ENCODE results near the gene GAST.

Gene GAST

DNA sequence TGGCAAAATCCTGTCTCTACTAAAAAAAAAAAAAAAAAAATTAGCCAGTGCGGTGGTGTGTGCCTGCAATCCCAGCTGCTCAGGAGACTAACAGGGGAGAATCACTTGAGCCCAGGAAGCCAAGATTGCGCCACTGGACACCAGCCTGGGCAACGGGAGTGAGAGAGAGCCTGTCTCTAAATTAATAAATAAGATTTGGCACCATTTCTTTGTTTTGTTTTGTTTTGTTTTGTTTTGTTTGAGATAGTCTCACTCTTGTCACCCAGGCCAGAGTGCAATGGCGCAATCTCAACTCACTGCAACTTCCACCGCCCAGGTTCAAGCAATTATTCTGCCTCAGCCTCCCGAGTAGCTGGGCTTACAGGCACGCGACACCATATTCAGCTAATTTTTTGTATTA, 9.4 kb upstream of the GAST start:
- no peak overlapping the region for H3K4me3 ChIP-seq (ENCODE audit: low read depth, low read length)
- TF ChIP-seq CTCF (IDR thresholded peaks at IDR 0.05; ENCODE audit: borderline replicate concordance, insufficient read depth, low read depth, low read length) = no peak

DNA sequence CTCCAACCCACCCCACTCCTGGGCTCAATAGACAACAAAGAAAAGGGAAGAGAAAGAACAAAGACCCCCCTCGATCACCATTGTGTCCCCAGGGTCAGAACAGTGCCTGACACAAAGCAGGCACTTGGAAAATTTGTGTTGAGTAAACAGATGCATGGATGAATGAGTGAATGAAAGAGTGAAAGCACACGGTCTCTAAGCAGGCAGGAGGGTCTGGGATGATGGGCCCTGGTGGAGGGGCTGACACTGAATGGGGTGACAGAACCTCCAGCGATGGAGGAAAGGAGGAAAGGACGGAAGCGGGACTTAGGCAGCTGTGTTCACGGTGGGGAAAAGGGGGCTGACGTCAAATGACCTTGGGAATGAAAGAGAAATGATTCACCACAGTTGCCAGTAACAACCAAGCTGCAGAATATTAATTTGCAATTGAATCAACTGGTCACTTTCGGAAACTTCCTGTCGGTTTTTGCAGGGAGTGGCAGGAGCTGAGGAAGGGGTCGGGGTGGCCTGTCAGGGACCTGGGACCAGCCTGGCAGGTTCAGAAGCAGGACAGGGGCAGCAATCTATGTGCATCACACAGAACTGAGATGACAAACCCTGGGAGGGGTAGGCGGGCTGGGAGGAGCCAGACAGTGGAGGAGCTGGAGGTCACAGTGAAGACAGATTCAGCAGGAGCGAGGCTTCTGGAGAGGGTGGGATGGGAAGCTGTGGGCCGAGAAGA, 6.7 kb upstream of the GAST start:
- TF ChIP-seq CTCF (IDR thresholded peaks at IDR 0.05; ENCODE audit: borderline replicate concordance, insufficient read depth, low read depth, low read length) = no peak
- no peak overlapping the region for H3K4me3 ChIP-seq (ENCODE audit: low read depth, low read length)

DNA sequence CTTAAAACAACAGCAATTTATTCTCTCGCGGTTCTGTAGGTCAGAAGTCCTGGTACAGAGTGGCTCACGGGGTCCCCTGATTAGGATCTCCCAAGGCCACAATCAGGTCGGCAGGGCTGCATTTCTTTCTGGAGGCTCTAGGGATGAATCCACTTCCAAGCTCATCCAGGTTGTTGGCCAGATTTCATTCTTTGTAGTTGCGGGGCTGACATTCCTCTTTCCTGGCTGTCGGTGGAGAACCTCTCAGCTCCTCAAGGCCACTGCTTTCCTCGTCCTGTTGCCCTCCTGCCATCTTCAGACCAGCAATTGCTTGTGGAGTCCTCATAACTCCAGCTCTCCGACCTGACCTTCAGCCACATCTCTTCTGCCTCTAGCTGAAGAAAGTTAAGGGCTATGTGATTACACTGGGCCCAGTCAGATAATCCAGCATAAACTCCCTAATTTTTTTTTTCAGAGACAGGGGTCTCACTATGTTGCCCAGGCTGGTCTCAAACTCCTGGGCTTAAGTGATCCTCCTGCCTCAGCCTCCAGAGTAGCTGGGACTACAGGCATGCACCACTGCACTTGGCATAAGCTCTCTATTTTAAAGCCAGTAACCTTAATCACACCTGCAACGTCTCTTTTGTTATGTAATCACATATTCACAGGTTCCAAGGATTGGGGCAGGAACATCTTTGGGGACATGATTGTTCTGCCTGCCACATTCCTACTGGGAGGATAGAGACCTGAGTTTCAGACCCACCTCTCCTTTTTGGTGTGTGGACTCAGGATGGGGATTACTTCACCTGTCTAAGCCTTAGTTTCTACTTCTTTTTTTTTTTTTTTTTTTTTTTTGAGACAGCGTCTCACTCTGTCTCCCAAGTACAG, 4.1 kb upstream of the GAST start:
- TF ChIP-seq CTCF (IDR thresholded peaks at IDR 0.05; ENCODE audit: borderline replicate concordance, insufficient read depth, low read depth, low read length) = no peak
- H3K4me3 ChIP-seq (ENCODE audit: low read depth, low read length) = no peak overlapping the region

GRCh38 chr17:41710472-41711090, 1.6 kb upstream of the GAST start:
- TF ChIP-seq CTCF (IDR thresholded peaks at IDR 0.05; ENCODE audit: borderline replicate concordance, insufficient read depth, low read depth, low read length) = no peak
- no peak overlapping the region for H3K4me3 ChIP-seq (ENCODE audit: low read depth, low read length)

GRCh38 chr17:41717408-41718286, 5.5 kb downstream of the GAST start:
- no peak for TF ChIP-seq CTCF (IDR thresholded peaks at IDR 0.05; ENCODE audit: borderline replicate concordance, insufficient read depth, low read depth, low read length)

DNA sequence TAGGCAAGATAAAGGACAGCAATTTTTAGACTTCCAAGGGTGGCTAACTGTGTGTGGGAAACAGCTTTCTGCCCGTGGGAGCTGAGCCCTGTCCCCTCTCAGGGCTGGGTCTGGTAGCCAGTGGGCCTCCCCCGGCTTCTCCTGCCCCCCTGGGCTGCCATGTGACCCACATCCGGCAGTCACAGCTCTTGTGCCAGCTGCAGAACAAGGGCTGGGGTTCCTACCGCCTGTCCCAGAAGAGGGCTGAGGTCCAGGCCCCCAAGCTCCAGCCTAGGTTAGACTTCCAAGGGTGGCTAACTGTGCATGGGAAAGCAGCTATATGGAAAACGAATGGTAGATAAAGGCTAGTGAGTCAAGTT, 6.1 kb downstream of the GAST start:
- H3K4me3 ChIP-seq (ENCODE audit: low read depth, low read length) = no peak overlapping the region
- TF ChIP-seq CTCF (IDR thresholded peaks at IDR 0.05; ENCODE audit: borderline replicate concordance, insufficient read depth, low read depth, low read length) = no peak

More at GRCh38 chr17:41717408-41718286, 5.5 kb downstream of the GAST start:
- H3K4me3 ChIP-seq (ENCODE audit: low read depth, low read length) = no peak overlapping the region
